ENCODE measurements around the gene SPZ1. TPM values are rescaled to one million over a fixed set of nuclear protein-coding genes. Genes with fewer than 3 reads are reported as not detected.

SPZ1 gene
- total and polyA plus RNA-seq, 8 donors = not detected

DNA sequence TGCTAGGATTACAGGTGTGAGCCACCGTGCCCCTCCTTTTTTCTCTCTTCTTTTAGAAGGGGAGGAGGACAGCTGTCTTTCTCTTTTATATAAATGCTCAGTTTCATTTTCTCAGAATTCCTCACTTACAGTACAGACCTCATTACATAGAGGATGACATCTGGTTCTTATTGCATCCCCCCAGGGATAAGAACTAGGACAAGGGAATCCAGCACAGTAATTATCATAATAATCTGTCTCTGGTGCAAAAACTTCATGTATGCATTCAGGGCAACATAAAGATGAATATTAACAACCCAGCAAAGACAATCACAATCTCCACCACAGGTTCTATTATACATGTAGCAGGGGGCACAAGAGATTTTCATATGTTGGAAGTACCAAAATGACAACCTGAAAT, 5.1 kb downstream of the SPZ1 start:
- Histone ChIP-seq H3K27ac (no peak overlapping the region), H3K36me3 (no peaks in the 10 kb centered on the region), H3K4me3 (no peak overlapping the region), H3K4me1 (no peaks in the 10 kb centered on the region), H3K27me3 (no peaks in the 10 kb centered on the region), H3K9me3 (no peaks in the 10 kb centered on the region)
- ATAC-seq (no peak), FAIRE-seq (no peak), DNase-seq (no peak)
- TF ChIP-seq, protein P1, sequence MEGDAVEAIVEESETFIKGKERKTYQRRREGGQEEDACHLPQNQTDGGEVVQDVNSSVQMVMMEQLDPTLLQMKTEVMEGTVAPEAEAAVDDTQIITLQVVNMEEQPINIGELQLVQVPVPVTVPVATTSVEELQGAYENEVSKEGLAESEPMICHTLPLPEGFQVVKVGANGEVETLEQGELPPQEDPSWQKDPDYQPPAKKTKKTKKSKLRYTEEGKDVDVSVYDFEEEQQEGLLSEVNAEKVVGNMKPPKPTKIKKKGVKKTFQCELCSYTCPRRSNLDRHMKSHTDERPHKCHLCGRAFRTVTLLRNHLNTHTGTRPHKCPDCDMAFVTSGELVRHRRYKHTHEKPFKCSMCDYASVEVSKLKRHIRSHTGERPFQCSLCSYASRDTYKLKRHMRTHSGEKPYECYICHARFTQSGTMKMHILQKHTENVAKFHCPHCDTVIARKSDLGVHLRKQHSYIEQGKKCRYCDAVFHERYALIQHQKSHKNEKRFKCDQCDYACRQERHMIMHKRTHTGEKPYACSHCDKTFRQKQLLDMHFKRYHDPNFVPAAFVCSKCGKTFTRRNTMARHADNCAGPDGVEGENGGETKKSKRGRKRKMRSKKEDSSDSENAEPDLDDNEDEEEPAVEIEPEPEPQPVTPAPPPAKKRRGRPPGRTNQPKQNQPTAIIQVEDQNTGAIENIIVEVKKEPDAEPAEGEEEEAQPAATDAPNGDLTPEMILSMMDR (IDR thresholded peaks at IDR 0.05) = no peak
- intact Hi-C loops (cut with DNase I) = no loop called here
- 56 to 92% methylated on average over 1 of the region's 1 CpG for WGBS, 2 donors

DNA sequence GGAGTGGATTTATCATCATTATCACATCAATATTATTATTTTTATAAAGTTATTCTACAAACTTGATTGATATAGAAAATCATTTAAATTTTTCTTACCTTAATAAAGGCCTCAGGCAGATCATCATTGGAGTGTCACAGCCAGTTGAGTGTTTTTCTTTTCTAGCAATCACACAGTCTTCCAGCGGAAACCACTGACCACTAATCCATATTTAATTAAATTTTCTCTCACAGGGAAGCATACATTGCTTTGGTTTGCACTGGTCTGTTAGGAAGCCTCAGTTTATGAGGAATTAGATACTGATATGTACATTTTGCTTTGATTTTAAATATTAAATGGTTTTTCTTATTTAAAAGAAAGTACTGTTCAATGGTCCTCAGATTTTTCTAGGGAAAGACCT, 6.7 kb downstream of the SPZ1 start:
- ATAC-seq (no peak), FAIRE-seq (no peak), DNase-seq (no peak)
- 51 to 89% methylated on average over 1 of the region's 1 CpG for WGBS, 2 donors
- Histone ChIP-seq H3K9me3 (no peaks in the 10 kb centered on the region), H3K27me3 (no peaks in the 10 kb centered on the region), H3K27ac (no peak overlapping the region), H3K36me3 (no peaks in the 10 kb centered on the region), H3K4me3 (no peak overlapping the region), H3K4me1 (no peaks in the 10 kb centered on the region)
- intact Hi-C loops (cut with DNase I) = no loop called here
- TF ChIP-seq, protein P1 (IDR thresholded peaks at IDR 0.05) = no peak

DNA sequence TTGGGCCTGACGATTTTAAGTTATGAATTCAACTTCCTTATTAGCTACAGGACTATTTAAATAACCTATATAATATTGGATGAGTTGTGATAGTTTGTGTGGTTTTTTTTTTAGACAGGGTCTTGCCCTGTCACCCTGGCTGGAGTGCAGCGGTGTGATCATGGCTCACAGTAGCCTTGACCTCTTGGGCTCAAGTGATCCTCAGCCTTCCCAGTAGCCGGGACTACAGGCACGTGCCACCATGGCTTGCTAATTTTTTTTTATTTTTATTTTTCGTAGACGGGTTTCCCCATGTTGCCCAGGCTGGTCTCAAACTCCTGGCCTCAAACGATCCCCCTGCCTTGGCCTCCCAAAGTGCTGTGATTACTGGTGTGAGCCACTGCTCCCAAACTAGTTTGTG, 17.6 kb downstream of the SPZ1 start:
- Histone ChIP-seq H3K27me3 (no peaks in the 10 kb centered on the region), H3K4me3 (no peak overlapping the region), H3K36me3 (no peaks in the 10 kb centered on the region), H3K27ac (no peak overlapping the region), H3K9me3 (no peaks in the 10 kb centered on the region), H3K4me1 (no peaks in the 10 kb centered on the region)
- 61 to 68% methylated on average over 7 of the region's 7 CpGs for WGBS, 2 donors
- DNase-seq (no peak), FAIRE-seq (no peak), ATAC-seq (no peak)
- intact Hi-C loops (cut with DNase I) = no loop called here
- TF ChIP-seq, protein P1 (IDR thresholded peaks at IDR 0.05) = no peak

DNA sequence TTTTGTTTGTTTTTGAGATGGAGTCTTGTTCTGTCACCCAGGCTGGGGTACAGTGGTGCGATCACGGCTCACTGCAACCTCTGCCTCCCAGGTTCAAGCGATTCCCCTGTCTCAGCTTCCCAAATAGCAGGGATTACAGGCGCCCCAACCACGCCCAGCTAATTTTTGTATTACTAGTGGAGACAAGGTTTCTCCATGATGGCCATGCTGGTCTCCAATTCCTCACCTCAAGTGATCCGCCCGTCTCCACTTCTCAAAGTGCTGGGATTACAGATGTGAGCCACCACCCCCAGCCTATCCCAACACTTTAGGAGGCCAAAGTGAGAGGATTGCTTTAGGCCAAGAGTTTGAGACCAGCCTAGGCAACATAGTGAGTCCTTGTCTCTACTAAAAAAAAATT, 19.3 kb downstream of the SPZ1 start:
- TF ChIP-seq, protein P1 (IDR thresholded peaks at IDR 0.05) = no peak
- Histone ChIP-seq H3K4me3 (no peak overlapping the region), H3K27me3 (no peaks in the 10 kb centered on the region), H3K36me3 (no peaks in the 10 kb centered on the region), H3K4me1 (no peaks in the 10 kb centered on the region), H3K27ac (no peak overlapping the region), H3K9me3 (no peaks in the 10 kb centered on the region)
- DNase-seq (no peak), FAIRE-seq (no peak), ATAC-seq (no peak)
- 85 to 88% methylated on average over 7 of the region's 7 CpGs for WGBS, 2 donors
- intact Hi-C loops (cut with DNase I) = no loop called here

DNA sequence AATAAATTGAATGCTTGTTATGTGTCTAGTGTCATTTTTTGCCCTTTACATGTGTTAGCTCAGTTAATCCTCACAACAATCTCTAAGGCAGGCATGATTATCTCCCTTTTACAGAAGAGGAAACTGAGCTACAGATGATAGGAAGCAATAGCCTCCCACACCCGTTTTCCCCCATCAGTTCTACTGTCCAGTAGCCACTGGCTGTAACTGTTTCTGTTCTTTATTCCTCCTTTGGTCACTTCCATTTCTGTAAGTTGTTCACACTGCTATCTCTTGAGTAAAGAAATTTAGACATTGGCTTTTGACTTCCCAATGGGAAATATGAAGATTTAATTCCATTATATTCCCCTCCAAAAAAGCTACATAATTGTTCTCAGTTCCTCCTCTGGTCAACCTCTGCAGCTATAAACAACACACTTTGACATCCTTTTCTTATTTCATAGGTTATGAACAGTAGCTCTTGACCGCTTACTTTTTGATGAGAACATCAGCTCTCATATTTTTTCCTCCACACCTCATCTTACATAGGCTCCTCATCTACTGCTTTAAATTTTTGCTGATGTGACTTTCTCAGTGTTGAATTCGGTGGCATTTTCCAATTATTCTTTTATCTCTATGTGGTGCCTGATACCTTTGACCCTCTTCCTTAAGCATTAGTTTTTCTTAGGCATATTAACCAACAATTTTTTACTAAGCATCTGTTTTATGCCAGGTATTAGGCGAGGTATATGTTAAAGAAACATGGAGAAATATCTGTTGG, 21.4 kb downstream of the SPZ1 start:
- Histone ChIP-seq H3K4me1 (no peaks in the 10 kb centered on the region), H3K27ac (no peak overlapping the region), H3K9me3 (no peaks in the 10 kb centered on the region), H3K36me3 (no peaks in the 10 kb centered on the region), H3K27me3 (no peaks in the 10 kb centered on the region), H3K4me3 (no peak overlapping the region)
- intact Hi-C loops (cut with DNase I) = no loop called here
- DNase-seq (no peak), FAIRE-seq (no peak), ATAC-seq (no peak)
- WGBS, 2 donors = 58 to 66% methylated on average over 4 of the region's 4 CpGs
- TF ChIP-seq, protein P1 (IDR thresholded peaks at IDR 0.05) = no peak
